Upper lobe of left lung (tissue), 4 donors: Measurements from ENCODE around the gene HNRNPUL1.

Experiments used
- EP300 ChIP-seq, 4 donors: sonication (generic); formaldehyde crosslinking; IDR thresholded peaks; one replicate each; pipeline ENCODE4 v1.5.1; 2017; ENCODE audit warnings: antibody characterized with exemption in 4 of 4, control low read depth in 2 of 4
- POLR2A ChIP-seq, 4 donors: fragments of 450-650 bp; IDR thresholded peaks; one replicate each; pipeline ENCODE4 v1.5.1; 2016 to 2017; ENCODE audit warnings: antibody characterized with exemption in 4 of 4, mild to moderate bottlenecking in 2 of 4
- POLR2AphosphoS5 ChIP-seq, 2 donors: sonication (generic); formaldehyde crosslinking; IDR thresholded peaks; one replicate each; pipeline ENCODE4 v1.5.1; 2017; ENCODE audit warnings: antibody characterized with exemption in 2 of 2
- TF ChIP-seq, protein P1 (sequence below), 6 experiments: fragments of 450-650 bp in 4 of 6; fragments of 200-600 bp in 2 of 6; sonication (generic) in 2 of 6; IDR thresholded peaks; one replicate each; pipeline ENCODE4 v1.5.1; 2016 to 2019; ENCODE audit warnings: antibody characterized with exemption in 6 of 6

DNA sequence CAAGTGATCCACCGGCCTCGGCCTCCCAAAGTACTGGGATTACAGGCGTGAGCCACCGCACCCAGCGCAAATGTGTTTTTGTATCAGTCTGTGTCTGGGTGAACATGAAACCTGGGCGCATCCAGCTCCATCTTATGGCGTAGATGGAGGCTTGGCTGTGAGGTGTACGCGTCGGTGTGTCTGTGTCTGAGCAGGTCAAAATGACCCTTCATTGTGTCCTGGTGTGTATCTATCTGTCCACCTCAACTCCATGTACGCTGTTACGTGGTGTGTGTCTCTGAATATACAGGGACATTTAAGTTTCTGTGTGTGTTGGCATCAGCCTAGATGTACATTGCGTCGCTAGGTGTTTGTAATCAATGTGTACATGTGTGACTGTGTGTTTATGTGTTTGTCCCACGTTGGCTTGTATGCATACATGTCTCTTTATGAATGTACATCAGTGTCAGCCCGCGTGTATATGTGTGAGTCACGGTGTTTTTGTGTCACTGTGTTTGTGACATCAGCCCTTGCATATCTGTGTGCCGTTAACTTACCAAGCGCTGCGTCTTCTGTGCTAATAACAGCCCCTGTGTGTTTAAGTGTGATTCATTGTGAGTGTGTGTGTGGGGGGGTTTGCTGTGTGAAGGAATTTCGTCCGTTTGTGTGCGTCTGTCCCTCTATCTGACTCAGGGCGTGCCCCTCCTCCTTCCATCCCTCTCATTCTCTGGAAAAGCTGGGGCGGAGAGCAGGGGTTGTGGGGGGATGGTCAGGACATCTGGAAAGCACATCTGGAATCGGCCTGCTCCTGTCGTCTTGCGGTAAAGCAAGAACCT lies 38.7 kb upstream of the HNRNPUL1 start:
- TF ChIP-seq, protein P1, sequence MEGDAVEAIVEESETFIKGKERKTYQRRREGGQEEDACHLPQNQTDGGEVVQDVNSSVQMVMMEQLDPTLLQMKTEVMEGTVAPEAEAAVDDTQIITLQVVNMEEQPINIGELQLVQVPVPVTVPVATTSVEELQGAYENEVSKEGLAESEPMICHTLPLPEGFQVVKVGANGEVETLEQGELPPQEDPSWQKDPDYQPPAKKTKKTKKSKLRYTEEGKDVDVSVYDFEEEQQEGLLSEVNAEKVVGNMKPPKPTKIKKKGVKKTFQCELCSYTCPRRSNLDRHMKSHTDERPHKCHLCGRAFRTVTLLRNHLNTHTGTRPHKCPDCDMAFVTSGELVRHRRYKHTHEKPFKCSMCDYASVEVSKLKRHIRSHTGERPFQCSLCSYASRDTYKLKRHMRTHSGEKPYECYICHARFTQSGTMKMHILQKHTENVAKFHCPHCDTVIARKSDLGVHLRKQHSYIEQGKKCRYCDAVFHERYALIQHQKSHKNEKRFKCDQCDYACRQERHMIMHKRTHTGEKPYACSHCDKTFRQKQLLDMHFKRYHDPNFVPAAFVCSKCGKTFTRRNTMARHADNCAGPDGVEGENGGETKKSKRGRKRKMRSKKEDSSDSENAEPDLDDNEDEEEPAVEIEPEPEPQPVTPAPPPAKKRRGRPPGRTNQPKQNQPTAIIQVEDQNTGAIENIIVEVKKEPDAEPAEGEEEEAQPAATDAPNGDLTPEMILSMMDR (IDR thresholded peaks at IDR 0.05) = no peak
- TF ChIP-seq POLR2A (IDR thresholded peaks at IDR 0.05) (no peak), EP300 (IDR thresholded peaks at IDR 0.05) (peak in 1 of 4 donors; percentile 25), POLR2AphosphoS5 (IDR thresholded peaks at IDR 0.05) (peak in 1 of 2 donors; percentile 51)
